NCI-H774 (cell line): ENCODE data around the gene SNTB2.
"Not testable (repeated sequence)": the region's sequence is repeated elsewhere in the genome, so short reads cannot be mapped to it uniquely, and the experiment has no call there.

Source experiments
- DNase-seq: peaks from one replicate; lab custom pipeline; 2025; lab: John Stamatoyannopoulos, UW

SNTB2 gene

DNA sequence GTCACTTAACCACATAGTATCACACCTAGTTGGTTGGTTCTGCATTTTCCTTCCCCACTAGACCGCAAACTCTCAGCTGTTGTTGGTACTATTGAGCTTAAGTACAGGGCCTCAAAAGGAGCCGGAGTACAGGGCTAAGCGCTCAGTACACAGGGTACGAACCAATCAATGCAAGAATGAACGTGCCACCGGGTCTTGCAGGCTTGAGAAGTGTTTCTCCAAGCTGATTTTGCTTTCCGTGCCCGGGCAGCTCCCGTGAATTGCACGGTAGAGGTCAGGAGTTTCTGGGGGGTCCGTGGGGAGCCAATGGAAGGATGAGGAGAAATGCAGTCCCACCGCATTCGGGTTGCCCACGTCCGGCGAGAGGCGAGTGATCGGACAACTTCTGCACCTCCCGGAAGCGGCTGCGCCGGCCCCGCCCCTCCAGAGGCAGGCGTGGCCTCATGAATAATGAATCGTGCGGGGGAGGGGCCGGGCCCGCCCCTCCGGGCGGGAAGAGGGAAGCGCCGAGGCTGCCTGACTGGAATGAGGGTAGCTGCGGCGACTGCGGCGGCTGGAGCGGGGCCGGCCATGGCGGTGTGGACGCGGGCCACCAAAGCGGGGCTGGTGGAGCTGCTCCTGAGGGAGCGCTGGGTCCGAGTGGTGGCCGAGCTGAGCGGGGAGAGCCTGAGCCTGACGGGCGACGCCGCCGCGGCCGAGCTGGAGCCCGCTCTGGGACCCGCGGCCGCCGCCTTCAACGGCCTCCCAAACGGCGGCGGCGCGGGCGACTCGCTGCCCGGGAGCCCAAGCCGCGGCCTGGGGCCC lies at the start of gene SNTB2:
SNTB2 (plus strand) TSS at position 523 of the 804 bp plus-strand sequence; CDS start at position 526, 3 bp downstream.
- DNase-seq, result peak; percentile 69

DNA sequence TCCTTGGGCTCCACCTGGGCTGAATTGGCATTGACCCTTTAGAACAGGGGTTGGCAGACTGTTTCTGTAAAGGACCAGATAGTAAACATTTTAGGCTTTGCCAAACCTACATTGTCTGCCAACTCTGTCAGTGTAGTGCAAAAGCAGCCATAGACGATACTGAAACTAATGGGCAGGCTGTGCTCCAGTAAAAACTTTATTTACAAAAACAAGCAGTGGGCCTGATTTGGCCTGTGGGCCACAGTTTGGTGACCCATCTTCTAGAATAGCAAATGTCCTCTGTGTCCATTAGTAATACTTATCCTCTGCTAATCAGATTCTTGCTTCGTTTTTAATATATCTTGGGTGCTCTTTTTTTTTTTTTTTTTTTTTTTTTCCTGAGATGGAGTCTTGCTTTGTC lies 48.4 kb upstream of the SNTB2 start:
- no peak for DNase-seq

DNA sequence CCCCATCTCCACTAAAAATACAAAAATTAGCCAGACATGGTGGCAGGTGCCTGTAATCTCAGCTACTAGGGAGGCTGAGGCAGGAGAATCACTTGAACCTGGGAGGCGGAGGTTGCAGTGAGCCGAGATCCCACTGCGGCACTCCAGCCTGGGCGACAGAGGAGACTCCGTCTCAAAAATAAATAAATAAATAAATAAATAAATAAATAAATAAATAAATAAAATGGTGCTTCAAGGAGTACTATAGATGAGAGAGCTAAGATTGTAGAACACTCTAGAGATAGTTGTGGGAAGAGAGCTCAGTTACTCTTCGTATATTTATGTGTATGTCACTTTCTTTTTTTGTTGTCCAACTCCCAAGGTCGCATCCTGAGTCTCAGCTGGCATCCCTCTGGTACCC lies 47.5 kb upstream of the SNTB2 start:
- not testable (repeated sequence) for DNase-seq

DNA sequence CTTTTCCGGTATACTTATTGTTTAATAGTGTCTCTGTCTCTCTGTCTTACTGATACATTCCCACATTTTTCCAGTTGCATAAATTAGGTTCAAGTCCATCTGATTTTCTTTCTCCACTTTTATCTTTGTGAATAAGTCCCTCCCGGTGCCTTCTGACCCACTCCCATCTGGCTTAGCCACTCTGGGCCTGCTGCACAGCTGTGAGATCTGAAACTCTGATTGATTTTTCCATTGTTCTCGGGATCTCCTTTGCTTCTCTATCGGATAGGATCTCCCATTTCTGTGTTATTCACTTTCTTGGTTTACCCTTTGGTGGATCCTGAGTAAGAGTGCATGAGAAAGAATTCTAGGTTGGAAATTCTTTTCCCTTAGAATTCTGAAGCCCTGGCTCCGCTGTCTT lies 46.0 kb upstream of the SNTB2 start:
- no peak for DNase-seq

DNA sequence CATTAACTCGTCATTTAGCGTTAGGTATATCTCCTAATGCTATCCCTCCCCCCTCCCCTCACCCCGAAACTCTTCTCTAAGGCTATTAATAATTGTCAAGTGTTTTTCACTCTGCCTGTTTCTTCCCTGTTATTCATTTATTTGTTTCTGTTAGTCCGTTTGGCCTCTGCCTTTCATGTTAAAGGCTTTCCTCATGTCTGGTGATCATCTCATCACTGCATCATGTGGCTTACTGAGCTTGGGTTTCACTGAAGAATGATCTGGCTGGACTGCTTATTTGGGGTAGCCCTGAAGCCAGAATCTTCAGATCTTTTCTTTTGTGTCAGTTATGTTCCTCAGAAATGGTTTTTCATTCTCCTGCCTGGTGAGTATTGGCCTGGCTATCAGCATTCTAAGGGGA lies 45.0 kb upstream of the SNTB2 start:
- no peak for DNase-seq

DNA sequence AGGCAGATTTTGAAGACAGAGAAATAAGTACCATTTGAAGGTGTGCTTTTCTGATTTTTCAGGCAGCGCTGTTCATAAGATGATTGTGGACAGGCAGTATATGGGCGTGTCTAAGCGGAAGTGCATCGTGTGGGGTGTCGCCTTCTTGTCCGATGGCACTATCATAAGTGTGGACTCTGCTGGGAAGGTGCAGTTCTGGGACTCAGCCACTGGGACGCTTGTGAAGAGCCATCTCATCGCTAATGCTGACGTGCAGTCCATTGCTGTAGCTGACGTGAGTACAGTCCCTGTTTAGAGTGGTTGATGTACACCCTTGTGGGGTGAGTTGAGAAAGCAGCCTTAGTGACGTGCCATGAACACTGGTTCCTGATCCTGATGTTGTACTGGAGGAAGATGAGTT lies 43.8 kb upstream of the SNTB2 start:
- no peak for DNase-seq

DNA sequence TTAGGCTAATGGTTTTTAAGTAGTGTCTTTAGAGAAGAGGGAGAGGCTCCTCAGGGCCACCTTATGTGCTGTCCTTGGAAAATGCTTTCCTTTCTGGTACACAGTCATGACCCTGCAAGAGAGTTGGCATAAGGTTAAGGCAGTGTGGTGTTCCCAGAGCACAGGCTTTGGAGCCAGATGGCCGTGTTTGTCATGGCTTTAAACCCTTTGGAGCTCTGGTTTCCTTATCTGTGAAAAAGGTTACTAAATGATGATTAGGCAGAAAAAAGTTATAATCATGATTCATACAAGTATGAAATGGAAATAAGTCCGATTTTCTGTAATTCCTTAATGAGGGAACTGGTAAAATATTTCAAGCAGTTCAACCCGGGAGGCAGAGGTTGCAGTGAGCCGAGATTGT lies 41.3 kb upstream of the SNTB2 start:
- no peak for DNase-seq

DNA sequence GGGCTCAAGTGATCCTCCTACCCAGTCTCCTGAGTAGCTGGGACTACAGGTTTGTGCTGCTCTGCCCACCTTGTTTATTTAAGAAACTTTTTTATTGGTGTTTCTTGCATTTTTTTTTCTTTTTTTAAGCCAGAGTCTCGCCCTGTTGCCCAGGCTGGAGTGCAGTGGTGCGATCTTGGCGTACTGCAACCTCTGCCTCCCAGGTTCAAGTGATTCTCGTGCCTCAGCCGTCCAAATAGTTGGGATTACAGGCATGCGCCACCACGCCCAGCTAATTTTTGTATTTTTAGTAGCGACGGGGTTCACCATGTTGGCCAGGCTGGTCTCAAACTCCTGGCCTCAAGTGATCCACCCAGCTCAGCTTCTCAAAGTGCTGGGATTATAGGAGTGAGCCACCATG lies 37.3 kb upstream of the SNTB2 start:
- DNase-seq, result not testable (repeated sequence)

DNA sequence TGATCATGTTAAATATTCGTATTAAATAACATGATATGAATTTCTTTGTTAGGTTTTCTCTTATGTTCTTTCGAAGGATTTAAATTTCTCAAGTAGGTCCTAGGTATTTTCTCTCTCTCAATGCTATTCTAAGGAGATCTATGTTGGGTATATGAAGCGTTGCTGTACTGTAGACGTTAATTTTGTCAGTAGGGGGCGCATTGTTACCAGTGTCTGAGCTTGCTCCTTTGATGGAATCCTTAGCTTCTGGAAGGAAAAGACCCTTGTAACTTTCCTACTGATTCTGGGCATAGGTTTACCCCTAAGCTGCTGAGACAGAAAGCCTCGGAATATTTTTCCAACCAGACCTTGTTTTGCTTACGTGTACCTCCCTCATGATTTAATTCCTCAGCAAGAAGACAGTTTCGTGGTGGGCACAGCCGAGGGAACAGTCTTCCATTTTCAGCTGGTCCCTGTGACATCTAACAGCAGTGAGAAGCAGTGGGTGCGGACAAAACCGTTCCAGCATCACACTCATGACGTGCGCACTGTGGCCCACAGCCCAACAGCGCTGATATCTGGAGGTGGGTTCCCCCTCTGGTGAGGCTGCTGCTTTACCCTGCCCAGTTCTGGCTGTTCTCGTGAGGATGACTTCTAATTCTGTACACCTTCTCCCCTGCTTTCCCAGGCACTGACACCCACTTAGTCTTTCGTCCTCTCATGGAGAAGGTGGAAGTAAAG lies 36.7 kb upstream of the SNTB2 start:
- DNase-seq, result peak; percentile 1

DNA sequence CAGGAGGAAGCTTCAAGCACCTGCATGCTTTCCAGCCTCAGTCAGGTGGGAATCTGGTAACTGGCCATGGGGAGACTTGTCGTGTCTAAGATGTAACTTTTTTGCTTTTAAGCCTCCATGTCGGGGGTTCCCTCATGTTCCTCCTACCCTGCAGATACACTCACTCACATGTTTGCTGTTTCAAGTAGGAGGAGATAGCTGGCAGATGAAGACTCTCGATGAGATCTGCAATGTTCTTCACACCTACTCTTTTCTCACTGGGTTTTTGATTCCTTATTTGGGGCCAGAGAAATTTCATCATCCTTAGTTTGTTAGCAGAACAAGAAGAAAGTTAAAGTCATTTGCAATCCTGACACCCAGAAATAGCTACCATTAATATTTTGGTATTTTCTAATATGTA lies 29.8 kb upstream of the SNTB2 start:
- no peak for DNase-seq

DNA sequence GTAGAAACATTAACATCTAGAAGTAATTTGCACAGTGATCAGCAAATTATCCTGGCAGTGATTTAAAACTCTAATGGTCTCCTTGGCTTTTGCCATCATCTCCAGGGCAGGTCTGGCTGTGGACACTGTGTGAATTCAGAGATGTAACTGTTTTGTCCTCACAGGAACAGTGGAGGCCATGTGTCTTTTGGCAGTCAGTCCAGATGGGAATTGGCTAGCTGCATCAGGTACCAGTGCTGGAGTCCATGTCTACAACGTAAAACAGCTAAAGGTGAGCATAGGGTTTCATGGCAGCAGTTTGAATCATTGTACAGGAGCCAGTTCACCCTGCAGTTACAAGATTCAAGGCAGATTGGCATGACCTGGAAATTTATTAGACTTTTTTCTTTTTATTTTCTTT lies 26.8 kb upstream of the SNTB2 start:
- DNase-seq, result no peak

DNA sequence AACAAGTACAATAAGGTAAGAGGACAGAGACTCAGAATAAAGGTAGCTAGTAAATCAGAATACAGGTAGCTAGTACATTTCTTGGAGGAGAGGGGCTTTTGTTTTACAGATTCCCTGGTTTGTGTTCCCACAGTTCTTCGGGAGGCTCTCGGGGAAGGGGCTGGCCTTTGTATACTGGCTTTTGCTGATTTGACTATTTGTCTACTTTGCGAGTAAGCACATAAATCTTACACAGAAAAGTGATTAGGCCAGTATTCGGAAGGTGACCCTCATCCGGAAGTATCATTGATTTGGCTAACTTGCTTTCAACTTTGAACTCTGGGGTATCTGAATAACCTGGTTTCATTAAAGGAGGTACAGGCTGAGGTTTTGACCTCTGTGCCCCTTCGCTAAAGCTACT lies 21.4 kb upstream of the SNTB2 start:
- no peak for DNase-seq

DNA sequence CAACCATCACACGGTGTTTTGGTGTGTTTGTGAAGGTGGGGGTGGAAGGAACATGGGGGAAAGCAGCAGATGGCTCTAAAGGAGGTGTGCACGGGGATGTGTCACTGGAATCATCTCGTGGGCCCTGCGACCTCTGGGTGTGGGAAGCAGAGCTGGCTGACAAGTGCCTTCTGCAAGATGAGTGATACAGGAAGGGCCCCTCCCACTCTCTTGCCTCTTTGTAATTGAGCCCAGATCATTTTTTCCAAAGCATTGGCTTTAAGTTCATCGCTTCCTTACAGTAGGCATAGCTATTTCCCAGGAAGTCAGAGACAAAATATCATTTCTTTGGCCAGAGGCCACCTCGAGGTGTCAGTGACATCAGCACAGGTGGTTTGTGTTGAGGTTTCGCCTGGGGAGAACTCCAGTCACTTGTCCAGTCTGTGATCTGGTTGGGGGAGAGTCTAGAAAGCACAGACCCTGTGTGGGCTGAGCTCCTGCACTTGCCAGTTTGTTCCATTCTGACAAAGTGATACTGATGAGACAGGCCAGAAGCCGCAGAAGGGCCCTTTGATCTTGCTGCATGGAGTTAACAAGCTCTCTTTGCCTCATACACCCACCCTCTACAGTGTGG lies 20.6 kb upstream of the SNTB2 start:
- DNase-seq, result no peak

DNA sequence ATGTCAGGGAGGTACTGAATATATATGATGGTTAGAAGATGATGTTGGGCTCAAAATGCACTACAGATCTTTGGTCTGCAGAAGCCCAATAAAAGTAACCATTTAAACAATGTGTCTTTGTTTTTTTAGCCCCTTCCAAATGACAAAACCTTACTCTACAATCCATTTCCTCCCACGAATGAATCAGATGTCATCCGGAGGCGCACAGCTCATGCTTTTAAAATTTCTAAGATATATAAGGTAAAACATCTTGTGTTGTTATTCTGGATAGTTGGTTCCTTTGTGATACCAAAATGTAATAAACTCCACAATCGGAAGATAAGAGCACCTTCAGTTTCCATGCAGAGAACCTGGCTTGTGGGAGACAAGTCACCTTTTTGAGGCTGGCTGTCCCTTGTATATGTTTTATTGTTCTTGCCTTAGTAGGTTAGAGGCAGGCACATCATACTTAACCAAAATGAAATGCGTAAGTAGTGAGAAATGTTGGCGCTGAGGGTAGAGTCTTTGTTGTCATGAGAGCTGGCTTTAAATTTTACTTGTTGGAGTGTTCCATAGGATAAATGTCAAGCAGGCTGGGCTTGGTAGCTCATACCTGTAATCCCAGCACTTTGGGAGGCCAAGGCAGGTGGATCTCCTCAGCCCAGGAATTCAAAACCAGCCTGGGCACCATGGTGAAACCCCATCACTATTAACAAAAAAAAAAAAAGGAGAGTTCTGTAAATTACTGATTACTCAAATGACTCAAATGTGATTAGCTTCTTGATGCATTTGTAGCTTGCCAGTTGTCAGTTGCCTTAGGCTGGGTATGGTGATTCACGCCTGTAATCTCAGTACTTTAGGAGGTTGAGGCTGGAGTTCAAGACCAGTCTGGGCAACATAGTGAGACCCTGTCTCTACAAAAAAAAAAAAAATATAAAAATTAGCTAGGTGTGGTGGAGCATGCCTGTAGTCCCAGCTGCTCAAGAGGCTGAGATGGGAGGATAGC lies 19.7 kb upstream of the SNTB2 start:
- no peak for DNase-seq

DNA sequence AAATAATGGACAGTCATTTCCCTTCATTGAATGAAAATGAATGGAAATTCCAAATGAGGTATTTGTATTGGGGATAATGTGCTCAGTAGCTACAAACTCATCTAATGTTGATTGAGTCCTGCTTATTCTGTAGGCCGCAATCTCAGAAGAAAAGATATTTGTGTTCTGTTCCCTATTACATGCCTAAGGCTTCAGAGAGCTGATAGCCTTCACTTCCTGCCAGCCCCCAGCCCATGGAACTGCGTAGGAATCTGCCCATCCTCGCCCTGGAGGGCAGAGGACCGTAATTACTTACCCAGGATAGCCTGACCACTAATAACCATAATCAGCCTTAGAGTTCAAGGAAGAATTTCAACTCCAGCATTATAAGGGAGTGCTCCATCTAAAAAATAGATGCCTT lies 17.9 kb upstream of the SNTB2 start:
- DNase-seq, result no peak

DNA sequence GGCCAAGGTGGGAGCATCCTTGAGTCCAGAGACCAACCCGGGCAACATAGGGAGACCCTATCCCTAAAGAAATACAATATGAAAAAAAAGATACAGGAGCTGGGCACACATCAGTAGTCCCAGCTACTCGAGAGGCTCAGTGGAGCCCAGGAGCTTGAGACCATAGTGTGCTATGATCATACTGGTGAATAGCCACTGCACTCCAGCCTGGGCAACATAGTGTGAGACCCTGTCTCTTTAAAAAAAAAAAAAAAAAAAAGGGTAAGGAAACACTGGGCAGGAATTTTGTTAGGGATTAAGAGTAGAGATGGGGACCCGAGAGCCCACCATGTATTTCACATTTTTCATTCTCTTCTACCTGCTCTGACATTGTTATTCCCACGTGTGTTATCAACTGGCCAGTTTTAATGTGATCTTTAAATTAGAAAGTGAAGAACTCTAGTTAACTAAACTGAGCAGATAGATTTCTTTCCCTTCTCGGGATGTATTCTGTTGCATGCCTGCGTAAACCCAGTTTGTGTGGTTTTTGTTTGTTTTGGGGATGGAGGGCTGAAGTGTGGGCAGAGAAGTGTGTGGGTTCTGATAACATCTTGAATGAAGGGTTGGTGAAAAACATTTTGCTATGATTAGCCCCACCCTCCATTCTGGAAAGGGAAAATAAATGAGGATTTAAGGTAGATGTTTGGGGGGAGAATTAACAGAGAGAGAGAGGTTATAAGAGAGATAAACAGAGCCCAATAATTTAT lies 17.2 kb upstream of the SNTB2 start:
- no peak for DNase-seq

DNA sequence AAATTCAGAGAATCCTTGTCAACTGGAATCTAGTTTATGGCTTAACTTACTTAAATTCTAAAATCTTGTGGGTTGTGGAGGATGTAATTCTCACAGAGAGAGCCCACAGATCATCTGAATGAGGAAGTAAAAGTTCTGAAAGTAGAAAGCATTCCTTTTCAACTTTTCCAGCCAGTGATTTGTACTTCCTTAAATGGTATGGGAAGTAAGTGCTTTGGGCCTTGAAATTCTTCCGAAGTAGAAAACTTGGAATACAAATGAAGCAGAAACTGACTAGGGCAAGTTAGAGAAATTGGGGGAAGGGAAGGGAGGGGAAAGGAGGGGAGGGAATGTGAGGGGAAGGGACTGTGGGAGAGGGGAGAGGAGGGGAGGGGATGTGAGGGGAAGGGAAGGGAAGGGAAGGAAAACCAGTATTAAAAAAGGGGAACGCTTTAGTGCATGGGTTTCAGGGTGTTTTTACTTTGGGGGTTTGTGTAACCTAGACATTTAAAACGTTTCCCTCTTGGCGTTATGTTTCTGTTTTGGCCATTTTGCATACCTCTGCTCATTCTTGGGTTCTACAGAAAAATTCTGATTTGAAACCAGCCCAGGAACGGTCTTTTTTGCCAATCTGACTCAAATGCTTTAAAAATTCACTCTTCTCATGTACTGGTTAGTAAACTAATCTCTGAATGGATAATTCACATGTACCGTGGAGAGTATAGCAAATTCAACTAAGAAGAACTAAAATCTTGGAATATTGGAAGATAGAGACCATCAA lies 15.5 kb upstream of the SNTB2 start:
- no peak for DNase-seq

DNA sequence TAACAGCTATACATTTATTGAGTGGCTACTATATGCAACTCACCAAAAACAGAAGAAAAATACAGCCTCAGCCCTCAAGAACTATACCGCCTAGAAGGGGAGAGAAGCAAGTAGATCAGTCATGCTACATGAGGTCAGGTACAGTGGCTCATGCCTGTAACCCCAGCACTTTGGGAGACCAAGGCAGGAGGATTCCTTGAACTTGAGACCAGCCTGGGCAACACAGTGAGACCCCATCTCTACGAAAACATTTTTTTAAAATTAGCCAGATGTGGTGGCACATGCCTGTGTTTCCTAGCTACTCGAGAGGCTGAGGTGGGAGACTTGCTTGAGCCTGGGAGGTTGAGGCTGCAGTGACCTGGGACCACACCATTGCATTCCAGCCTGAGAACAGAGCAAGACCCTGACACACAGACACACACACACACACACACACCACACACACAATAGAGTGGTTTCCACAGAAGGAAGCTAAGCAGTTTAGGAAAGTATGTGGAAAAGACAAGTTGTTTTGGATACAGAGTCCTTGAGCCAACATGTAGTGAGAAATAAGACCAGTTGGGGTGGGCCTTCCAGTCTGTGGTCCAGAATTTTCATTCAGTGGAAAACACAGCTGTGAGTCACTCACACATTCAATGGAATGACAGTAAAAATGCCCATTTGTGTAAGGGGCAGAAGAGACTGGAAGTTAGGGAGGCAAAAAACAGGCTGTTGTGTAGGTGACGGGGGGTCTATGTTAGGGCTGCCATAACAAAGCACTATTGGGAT lies 10.7 kb upstream of the SNTB2 start:
- DNase-seq, result no peak

DNA sequence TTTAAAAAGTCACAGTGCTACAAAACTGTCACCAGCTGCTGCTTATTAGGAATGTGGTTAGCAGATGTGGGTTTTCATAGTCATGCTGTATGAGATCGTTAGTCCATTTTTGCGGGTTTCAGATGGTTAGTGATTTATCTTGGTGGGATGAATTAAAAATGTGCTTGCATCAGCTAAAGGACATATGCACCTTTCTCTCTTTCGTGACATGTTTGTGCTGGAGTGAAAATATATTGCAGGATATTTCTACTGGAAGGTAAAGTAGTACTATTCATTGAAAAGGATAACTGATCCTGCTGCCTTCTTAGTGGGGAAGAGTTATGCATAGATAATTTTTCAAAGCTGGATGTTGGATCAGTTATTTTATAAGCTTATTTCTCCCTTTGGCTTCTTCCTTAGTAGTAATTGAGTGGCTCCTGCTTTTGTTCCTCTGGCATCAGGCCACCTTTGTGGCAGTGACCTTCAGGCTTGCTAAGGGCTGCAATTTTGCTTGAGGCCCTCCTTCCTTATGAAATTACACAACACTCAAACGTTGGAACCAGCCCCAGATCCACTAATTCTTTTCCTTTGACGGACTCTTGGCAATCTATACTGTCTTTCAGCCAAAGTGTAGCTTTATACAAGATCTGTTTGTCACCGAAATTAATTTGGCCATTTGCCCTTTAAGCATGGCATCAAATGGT lies 7.5 kb upstream of the SNTB2 start:
- DNase-seq, result no peak
